Breast epithelium (tissue), 3 donors: ENCODE data around the gene TP63.

Experiments
- POLR2AphosphoS5 ChIP-seq, 3 donors: sonication (generic); formaldehyde crosslinking; IDR thresholded peaks; one replicate each; pipeline ENCODE4 v1.6.1; 2017; ENCODE audit warnings: antibody characterized with exemption in 3 of 3
- TF ChIP-seq, protein P1 (sequence below), 3 donors: fragments of 450-650 bp; IDR thresholded peaks; one replicate each; pipeline ENCODE4 v1.5.1; 2016 to 2017; ENCODE audit warnings: antibody characterized with exemption in 3 of 3, mild to moderate bottlenecking in 3 of 3, moderate library complexity in 3 of 3

DNA sequence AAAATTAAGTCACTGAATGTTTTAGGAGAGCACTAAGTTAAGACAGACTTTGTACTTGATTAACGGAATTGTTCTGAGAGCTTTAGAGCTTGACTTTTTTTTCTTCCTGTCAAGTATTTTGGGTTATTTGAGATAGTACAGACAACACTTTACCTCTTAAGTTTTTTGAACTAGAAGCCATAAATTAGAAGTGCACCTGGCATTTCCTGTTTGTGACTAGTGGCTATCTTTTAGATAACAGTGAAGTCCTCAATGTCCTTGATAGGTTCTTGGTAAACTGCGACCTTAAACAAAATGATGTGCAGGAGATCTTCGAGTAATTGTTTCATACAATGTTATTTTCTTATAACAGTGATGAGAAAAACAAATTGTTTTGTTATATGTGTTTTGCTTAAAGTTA, 213.9 kb downstream of the TP63 start:
- TF ChIP-seq, protein P1, sequence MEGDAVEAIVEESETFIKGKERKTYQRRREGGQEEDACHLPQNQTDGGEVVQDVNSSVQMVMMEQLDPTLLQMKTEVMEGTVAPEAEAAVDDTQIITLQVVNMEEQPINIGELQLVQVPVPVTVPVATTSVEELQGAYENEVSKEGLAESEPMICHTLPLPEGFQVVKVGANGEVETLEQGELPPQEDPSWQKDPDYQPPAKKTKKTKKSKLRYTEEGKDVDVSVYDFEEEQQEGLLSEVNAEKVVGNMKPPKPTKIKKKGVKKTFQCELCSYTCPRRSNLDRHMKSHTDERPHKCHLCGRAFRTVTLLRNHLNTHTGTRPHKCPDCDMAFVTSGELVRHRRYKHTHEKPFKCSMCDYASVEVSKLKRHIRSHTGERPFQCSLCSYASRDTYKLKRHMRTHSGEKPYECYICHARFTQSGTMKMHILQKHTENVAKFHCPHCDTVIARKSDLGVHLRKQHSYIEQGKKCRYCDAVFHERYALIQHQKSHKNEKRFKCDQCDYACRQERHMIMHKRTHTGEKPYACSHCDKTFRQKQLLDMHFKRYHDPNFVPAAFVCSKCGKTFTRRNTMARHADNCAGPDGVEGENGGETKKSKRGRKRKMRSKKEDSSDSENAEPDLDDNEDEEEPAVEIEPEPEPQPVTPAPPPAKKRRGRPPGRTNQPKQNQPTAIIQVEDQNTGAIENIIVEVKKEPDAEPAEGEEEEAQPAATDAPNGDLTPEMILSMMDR (IDR thresholded peaks at IDR 0.05): no peak
- TF ChIP-seq POLR2AphosphoS5 (IDR thresholded peaks at IDR 0.05): no peak
